Neutrophil (primary cell): ENCODE data around the gene CEMIP.

Source experiments
- H3K27ac ChIP-seq: fragments of 200-600 bp; sonication (generic); 2 replicates; pipeline ENCODE4 v1.5.1; 2016; ENCODE audit warnings: mild to moderate bottlenecking, moderate library complexity
- H3K27me3 ChIP-seq: fragments of 200-600 bp; sonication (generic); 2 replicates; pipeline ENCODE4 v1.6.0; 2016; ENCODE audit warnings: mild to moderate bottlenecking
- H3K36me3 ChIP-seq: fragments of 200-600 bp; sonication (generic); 2 replicates; pipeline ENCODE4 v1.5.1; 2017
- H3K4me1 ChIP-seq, 2 experiments: fragments of 200-600 bp in 1 of 2; sonication (generic) in 1 of 2; 1 replicate in 1 of 2; 2 replicates in 1 of 2; pipeline versions ENCODE4 v1.5.1 to v1.6.1; 2013 to 2016; ENCODE audit warnings: low read depth in 1 of 2, low read length in 1 of 2, mild to moderate bottlenecking in 1 of 2, moderate library complexity in 1 of 2; ENCODE audit not compliant: control insufficient read depth in 1 of 2, insufficient read depth in 1 of 2
- H3K4me3 ChIP-seq, 2 experiments: fragments of 200-600 bp in 1 of 2; sonication (generic) in 1 of 2; 1 replicate in 1 of 2; 2 replicates in 1 of 2; pipeline ENCODE4 v1.5.1; 2013 to 2016; ENCODE audit warnings: low read depth in 1 of 2, low read length in 1 of 2, mild to moderate bottlenecking in 1 of 2, moderate library complexity in 1 of 2
- H3K9me3 ChIP-seq: fragments of 200-600 bp; sonication (generic); 2 replicates; pipeline ENCODE4 v1.5.1; 2016
- TF ChIP-seq, protein P1 (sequence below): fragments of 200-600 bp; sonication (generic); IDR thresholded peaks from 2 replicates; pipeline ENCODE4 v1.5.1; 2016; ENCODE audit warnings: antibody characterized with exemption

Gene CEMIP

GRCh38 chr15:80974914-80975313 is 195.7 kb downstream of the CEMIP start:
- peaks cover 56% of the 10 kb centered on the region for H3K36me3 ChIP-seq
- H3K27me3 ChIP-seq: no peaks in the 10 kb centered on the region
- H3K27ac ChIP-seq: no peak overlapping the region
- TF ChIP-seq, protein P1, sequence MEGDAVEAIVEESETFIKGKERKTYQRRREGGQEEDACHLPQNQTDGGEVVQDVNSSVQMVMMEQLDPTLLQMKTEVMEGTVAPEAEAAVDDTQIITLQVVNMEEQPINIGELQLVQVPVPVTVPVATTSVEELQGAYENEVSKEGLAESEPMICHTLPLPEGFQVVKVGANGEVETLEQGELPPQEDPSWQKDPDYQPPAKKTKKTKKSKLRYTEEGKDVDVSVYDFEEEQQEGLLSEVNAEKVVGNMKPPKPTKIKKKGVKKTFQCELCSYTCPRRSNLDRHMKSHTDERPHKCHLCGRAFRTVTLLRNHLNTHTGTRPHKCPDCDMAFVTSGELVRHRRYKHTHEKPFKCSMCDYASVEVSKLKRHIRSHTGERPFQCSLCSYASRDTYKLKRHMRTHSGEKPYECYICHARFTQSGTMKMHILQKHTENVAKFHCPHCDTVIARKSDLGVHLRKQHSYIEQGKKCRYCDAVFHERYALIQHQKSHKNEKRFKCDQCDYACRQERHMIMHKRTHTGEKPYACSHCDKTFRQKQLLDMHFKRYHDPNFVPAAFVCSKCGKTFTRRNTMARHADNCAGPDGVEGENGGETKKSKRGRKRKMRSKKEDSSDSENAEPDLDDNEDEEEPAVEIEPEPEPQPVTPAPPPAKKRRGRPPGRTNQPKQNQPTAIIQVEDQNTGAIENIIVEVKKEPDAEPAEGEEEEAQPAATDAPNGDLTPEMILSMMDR: no peak
- H3K4me3 ChIP-seq: no peak overlapping the region
- no peaks in the 10 kb centered on the region for H3K4me1 ChIP-seq
- H3K9me3 ChIP-seq: no peaks in the 10 kb centered on the region

- H3K4me3 ChIP-seq: no peak overlapping the region
- TF ChIP-seq, protein P1: no peak
- no peaks in the 10 kb centered on the region for H3K9me3 ChIP-seq
- no peaks in the 10 kb centered on the region for H3K27me3 ChIP-seq
- H3K36me3 ChIP-seq: peaks cover 67% of the 10 kb centered on the region
- no peak overlapping the region for H3K27ac ChIP-seq
- peaks cover 0 to under 1% of the 10 kb centered on the region in 2 experiments for H3K4me1 ChIP-seq
Measured at GRCh38 chr15:80976851-80977250, 197.7 kb downstream of the CEMIP start.

GRCh38 chr15:80977627-80978036 is 198.5 kb downstream of the CEMIP start:
- Histone ChIP-seq H3K27ac (no peak overlapping the region), H3K36me3 (peaks cover 60% of the 10 kb centered on the region), H3K4me1 (peaks cover 0 to 5% of the 10 kb centered on the region in 2 experiments), H3K27me3 (no peaks in the 10 kb centered on the region), H3K9me3 (no peaks in the 10 kb centered on the region), H3K4me3 (no peak overlapping the region)
- TF ChIP-seq, protein P1: no peak

DNA sequence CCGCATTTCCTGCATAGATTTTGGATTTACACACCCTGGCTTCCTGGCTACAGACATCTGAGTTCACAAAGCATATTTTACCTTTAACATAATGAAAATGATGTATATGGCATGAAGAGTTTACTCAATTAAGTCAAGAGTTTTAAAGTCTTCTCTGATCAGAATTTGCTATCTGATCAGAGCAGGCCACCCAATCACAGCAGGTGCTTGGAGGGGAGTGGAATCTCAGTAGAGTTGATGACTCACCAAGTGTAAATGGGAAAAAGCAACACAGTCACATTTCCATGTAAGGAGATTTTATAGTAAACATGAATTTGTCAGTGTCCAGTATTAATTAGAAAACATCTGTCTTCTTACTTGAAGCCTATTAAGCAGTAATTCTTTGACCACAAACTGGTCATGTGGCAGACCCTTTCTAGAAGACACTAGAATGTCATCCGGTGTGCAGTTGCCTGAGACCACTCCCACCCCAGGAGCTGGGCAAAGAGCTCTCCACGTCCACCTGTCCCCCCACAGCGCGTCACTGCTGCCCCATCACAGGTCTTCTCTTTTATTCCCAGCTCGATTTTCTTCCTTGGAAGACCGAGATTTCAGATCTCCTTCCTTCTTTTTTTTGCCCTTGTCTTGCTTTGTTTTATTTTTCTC is 199.6 kb downstream of the CEMIP start:
- Histone ChIP-seq H3K9me3 (no peaks in the 10 kb centered on the region), H3K27ac (no peak overlapping the region), H3K27me3 (no peaks in the 10 kb centered on the region), H3K4me1 (peaks cover 0 to 5% of the 10 kb centered on the region in 2 experiments), H3K36me3 (peaks cover 51% of the 10 kb centered on the region), H3K4me3 (no peak overlapping the region)
- TF ChIP-seq, protein P1: no peak

DNA sequence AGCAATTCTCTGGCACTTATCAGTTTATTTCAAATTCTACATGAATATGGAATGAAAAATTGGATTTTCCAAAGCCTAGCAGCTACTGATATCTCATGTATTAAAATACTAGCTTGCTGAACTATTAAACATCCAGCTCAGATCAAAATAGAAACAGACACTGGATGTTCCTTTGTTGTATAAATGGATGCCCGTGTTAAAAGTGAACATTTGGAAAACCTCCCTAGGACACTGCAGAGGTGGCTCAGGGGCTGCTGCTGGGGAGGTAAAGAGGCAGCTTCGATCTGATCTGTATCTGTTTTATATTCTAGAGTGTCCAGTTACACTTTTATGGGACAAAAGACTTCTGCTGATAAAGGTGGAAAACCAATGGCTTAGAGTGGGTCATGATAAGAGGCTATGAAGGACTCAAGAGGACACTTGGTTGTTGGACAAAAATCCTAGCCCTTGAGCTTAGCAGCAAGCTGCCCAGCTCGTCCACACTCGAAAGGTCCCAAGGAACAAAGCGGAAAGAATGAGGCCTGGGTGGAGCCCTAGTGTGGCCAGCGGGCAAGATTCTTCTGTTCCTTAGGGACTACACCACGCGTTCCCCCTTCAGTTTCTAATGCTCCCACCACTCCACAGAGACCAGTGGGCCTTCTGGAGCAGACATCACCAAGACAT is 200.5 kb downstream of the CEMIP start:
- no peaks in the 10 kb centered on the region for H3K9me3 ChIP-seq
- H3K4me3 ChIP-seq: no peak overlapping the region
- no peaks in the 10 kb centered on the region for H3K27me3 ChIP-seq
- TF ChIP-seq, protein P1: no peak
- peaks cover 8 to 10% of the 10 kb centered on the region in 2 experiments for H3K4me1 ChIP-seq
- no peak overlapping the region for H3K27ac ChIP-seq
- peaks cover 49% of the 10 kb centered on the region for H3K36me3 ChIP-seq
